Measurements from ENCODE around the gene APBB3.

APBB3 gene

GRCh38 chr5:140550147-140551079 is 14.0 kb downstream of the APBB3 start:
- no peak for DNase-seq

- DNase-seq = no peak
These were observed 14.9 kb downstream of the APBB3 start for GRCh38 chr5:140549237-140550144.

- no peak for DNase-seq
These were observed 15.6 kb downstream of the APBB3 start for GRCh38 chr5:140548791-140549190.

GRCh38 chr5:140548300-140548688 is 16.1 kb downstream of the APBB3 start:
- DNase-seq = no peak

- DNase-seq = peak; percentile 84
These were observed 16.7 kb downstream of the APBB3 start, which contains the start of gene EIF4EBP3 for GRCh38 chr5:140547508-140548299. Gene EIF4EBP3, plus strand, starts transcription at chr5:140547662. Its CDS starts 76 bp downstream, at chr5:140547738.

- no peak for DNase-seq
These were observed 17.4 kb downstream of the APBB3 start for GRCh38 chr5:140546851-140547507.

GRCh38 chr5:140545606-140546005 is 18.8 kb downstream of the APBB3 start:
- no peak for DNase-seq

- no peak for DNase-seq
These were observed 19.4 kb downstream of the APBB3 start for GRCh38 chr5:140544986-140545385.

- no peak for DNase-seq
These were observed 21.4 kb downstream of the APBB3 start for GRCh38 chr5:140542972-140543371.

- DNase-seq = no peak
These were observed 24.2 kb downstream of the APBB3 start for GRCh38 chr5:140540227-140540626.

- no peak for DNase-seq
These were observed 40.4 kb downstream of the APBB3 start for GRCh38 chr5:140524003-140524402.

- no peak for DNase-seq
These were observed 51.3 kb downstream of the APBB3 start for GRCh38 chr5:140513124-140513523.

GRCh38 chr5:140509898-140510297 is 54.5 kb downstream of the APBB3 start:
- no peak for DNase-seq
